Islet precursor cell (in vitro differentiated cells): ENCODE measurements around the gene ZNF75A.
"Not testable (repeated sequence)": the region's sequence is repeated elsewhere in the genome, so short reads cannot be mapped to it uniquely, and the experiment has no call there.

ENCODE experiments used
- DNase-seq: peaks from one replicate; pipeline ENCODE4 v3.0.0-alpha.2; 2018

Gene ZNF75A

GRCh38 chr16:3305109-3306068 lies at the start of gene ZNF75A, which contains the start of gene TIGD7:
Gene ZNF75A (plus strand): TSS chr16:3305497. CDS start chr16:3308429, 2,932 bp downstream.
Gene TIGD7 (minus strand): TSS chr16:3305430. CDS start chr16:3300614, 4,816 bp downstream.
- peak; percentile 94 for DNase-seq

- no peak for DNase-seq
Observed at GRCh38 chr16:3256146-3256865, 49.0 kb upstream of the ZNF75A start, which contains the start of gene MEFV. Gene MEFV (minus strand): TSS chr16:3256633. CDS start chr16:3256587, 46 bp downstream.

- DNase-seq: no peak
Observed at GRCh38 chr16:3256866-3257465, 48.3 kb upstream of the ZNF75A start.

GRCh38 chr16:3259836-3260235 lies 45.5 kb upstream of the ZNF75A start:
- DNase-seq: no peak

GRCh38 chr16:3262517-3262916 lies 42.8 kb upstream of the ZNF75A start:
- DNase-seq: no peak

- peak; percentile 99 for DNase-seq
Observed at GRCh38 chr16:3264137-3265036, 40.9 kb upstream of the ZNF75A start.

GRCh38 chr16:3266873-3267537 lies 38.3 kb upstream of the ZNF75A start:
- DNase-seq: no peak

GRCh38 chr16:3268294-3268693 lies 37.0 kb upstream of the ZNF75A start:
- DNase-seq: no peak

GRCh38 chr16:3270718-3271117 lies 34.6 kb upstream of the ZNF75A start:
- DNase-seq: not testable (repeated sequence)

GRCh38 chr16:3271281-3271680 lies 34.0 kb upstream of the ZNF75A start:
- not testable (repeated sequence) for DNase-seq

- no peak for DNase-seq
Observed at GRCh38 chr16:3274490-3274889, 30.8 kb upstream of the ZNF75A start.

- DNase-seq: no peak
Observed at GRCh38 chr16:3274947-3275346, 30.4 kb upstream of the ZNF75A start.

GRCh38 chr16:3276679-3277078 lies 28.6 kb upstream of the ZNF75A start:
- no peak for DNase-seq

GRCh38 chr16:3281222-3281820 lies 24.0 kb upstream of the ZNF75A start:
- DNase-seq: no peak

- peak; percentile 90 for DNase-seq
Observed at GRCh38 chr16:3282103-3282729, 23.1 kb upstream of the ZNF75A start.

GRCh38 chr16:3282730-3283542 lies 22.4 kb upstream of the ZNF75A start, which contains the start of gene ZNF263:
Gene ZNF263 (plus strand): TSS chr16:3283491. CDS start chr16:3283819, 328 bp downstream.
- DNase-seq: peak; percentile 98

- DNase-seq: no peak
Observed at GRCh38 chr16:3283543-3284447, 21.5 kb upstream of the ZNF75A start.

- DNase-seq: no peak
Observed at GRCh38 chr16:3285131-3285530, 20.2 kb upstream of the ZNF75A start.
